Measurements from ENCODE around the gene RAP1GAP2.

RAP1GAP2 gene

DNA sequence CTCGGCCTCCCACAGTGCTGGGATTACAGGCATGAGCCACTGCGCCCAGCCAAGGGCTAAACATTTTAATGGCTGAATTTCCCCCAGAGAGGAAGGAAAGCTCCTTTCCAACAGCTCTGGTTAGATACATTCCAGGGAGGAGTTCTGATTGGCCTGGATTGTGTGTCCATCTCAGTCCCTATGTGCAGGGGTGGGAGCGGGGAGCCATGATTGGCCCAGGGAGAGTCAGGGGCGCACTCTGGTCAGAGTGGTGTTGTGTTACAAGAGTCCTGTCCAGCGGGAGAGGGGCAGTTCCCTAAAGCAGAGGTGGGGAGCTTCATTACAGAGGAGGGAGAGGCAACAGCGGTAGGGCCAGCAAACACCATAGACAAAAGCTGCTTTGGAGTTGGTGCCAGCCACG is 75.0 kb downstream of the RAP1GAP2 start:
- Histone ChIP-seq H3K4ac (ENCODE audit: low read depth, low read length) (peak overlapping the region; percentile 64), H3K23ac (ENCODE audit: low read length) (no peak overlapping the region), H3K27ac (ENCODE audit: low read depth, low read length) (no peak overlapping the region), H2BK5ac (ENCODE audit: low read depth, low read length, poor library complexity) (peak overlapping the region; percentile 47), H3K9ac (ENCODE audit: low read length) (no peak overlapping the region), H3K9me3 (ENCODE audit: insufficient read depth, low read depth, low read length) (no peaks in the 10 kb centered on the region), H3K36me3 (ENCODE audit: control insufficient read depth in 1 of 2, insufficient read depth in 2 of 2, low read length in 2 of 2) (no peaks in the 10 kb centered on the region), H2AFZ (ENCODE audit: insufficient read depth, low read length, poor library complexity) (no peak overlapping the region), H3K18ac (ENCODE audit: low read length) (peak overlapping the region; percentile 64), H3K14ac (ENCODE audit: low read length) (peak overlapping the region; percentile 61), H2AK5ac (ENCODE audit: low read length) (peak overlapping the region; percentile 39), H2BK120ac (ENCODE audit: insufficient read depth, low read length, poor library complexity) (peak overlapping the region; percentile 25), H4K8ac (ENCODE audit: low read depth, low read length) (peak overlapping the region; percentile 43), H3K79me1 (ENCODE audit: low read length) (peaks cover 17% of the 10 kb centered on the region), H3K79me2 (ENCODE audit: control insufficient read depth, insufficient read depth, low read length, poor library complexity) (peaks cover 4% of the 10 kb centered on the region), H3K4me1 (ENCODE audit: control insufficient read depth in 1 of 2, insufficient read depth in 2 of 2, low read length in 2 of 2) (peaks cover 39 to 49% of the 10 kb centered on the region in 2 experiments), H4K91ac (ENCODE audit: low read depth, low read length) (peak overlapping the region; percentile 50), H2BK12ac (ENCODE audit: low read length) (peak overlapping the region; percentile 90), H4K12ac (ENCODE audit: low read depth, low read length) (no peak overlapping the region), H3K4me3 (ENCODE audit: low read depth, low read length) (no peak overlapping the region), H3K27me3 (ENCODE audit: insufficient read depth, low read length) (no peaks in the 10 kb centered on the region), H3K4me2 (ENCODE audit: low read length) (no peak overlapping the region)
- DNase-seq = no peak
- no CpG with 5 or more reads among the region's 7 CpGs for WGBS (ENCODE audit: extremely low coverage, insufficient coverage, insufficient read length)

DNA sequence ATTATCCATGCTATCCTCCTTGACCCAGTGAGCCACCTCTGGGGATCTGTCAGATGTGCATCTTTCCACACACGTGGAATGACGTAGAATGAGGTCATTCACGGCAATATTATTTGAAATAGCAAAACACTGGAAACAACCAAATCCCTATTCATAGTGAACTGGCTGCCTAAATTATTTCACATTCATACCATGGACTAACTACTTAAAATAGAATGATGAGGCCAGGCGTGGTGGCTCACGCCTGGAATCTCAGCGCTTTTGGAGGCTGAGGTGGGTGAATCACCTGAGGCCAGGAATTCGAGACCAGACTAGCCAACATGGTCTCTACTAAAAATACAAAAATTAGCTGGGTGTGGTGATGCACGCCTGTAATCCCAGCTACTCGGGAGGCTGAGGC is 75.5 kb downstream of the RAP1GAP2 start:
- Histone ChIP-seq H2AK5ac (ENCODE audit: low read length) (peak overlapping the region; percentile 39), H2BK12ac (ENCODE audit: low read length) (peak overlapping the region; percentile 90), H3K4me3 (ENCODE audit: low read depth, low read length) (no peak overlapping the region), H3K4ac (ENCODE audit: low read depth, low read length) (no peak overlapping the region), H4K8ac (ENCODE audit: low read depth, low read length) (no peak overlapping the region), H4K12ac (ENCODE audit: low read depth, low read length) (no peak overlapping the region), H3K9me3 (ENCODE audit: insufficient read depth, low read depth, low read length) (no peaks in the 10 kb centered on the region), H3K79me1 (ENCODE audit: low read length) (peaks cover 17% of the 10 kb centered on the region), H4K91ac (ENCODE audit: low read depth, low read length) (peak overlapping the region; percentile 50), H3K79me2 (ENCODE audit: control insufficient read depth, insufficient read depth, low read length, poor library complexity) (peaks cover 4% of the 10 kb centered on the region), H3K27me3 (ENCODE audit: insufficient read depth, low read length) (no peaks in the 10 kb centered on the region), H3K4me1 (ENCODE audit: control insufficient read depth in 1 of 2, insufficient read depth in 2 of 2, low read length in 2 of 2) (peaks cover 43 to 52% of the 10 kb centered on the region in 2 experiments), H3K27ac (ENCODE audit: low read depth, low read length) (no peak overlapping the region), H3K9ac (ENCODE audit: low read length) (no peak overlapping the region), H3K14ac (ENCODE audit: low read length) (peak overlapping the region; percentile 61), H3K23ac (ENCODE audit: low read length) (no peak overlapping the region), H2BK120ac (ENCODE audit: insufficient read depth, low read length, poor library complexity) (peak overlapping the region; percentile 25), H3K18ac (ENCODE audit: low read length) (peak overlapping the region; percentile 64), H3K4me2 (ENCODE audit: low read length) (no peak overlapping the region), H2BK5ac (ENCODE audit: low read depth, low read length, poor library complexity) (no peak overlapping the region), H3K36me3 (ENCODE audit: control insufficient read depth in 1 of 2, insufficient read depth in 2 of 2, low read length in 2 of 2) (no peaks in the 10 kb centered on the region), H2AFZ (ENCODE audit: insufficient read depth, low read length, poor library complexity) (no peak overlapping the region)
- peak; percentile 85 to 89 for DNase-seq
- no CpG with 5 or more reads among the region's 9 CpGs for WGBS (ENCODE audit: extremely low coverage, insufficient coverage, insufficient read length)

DNA sequence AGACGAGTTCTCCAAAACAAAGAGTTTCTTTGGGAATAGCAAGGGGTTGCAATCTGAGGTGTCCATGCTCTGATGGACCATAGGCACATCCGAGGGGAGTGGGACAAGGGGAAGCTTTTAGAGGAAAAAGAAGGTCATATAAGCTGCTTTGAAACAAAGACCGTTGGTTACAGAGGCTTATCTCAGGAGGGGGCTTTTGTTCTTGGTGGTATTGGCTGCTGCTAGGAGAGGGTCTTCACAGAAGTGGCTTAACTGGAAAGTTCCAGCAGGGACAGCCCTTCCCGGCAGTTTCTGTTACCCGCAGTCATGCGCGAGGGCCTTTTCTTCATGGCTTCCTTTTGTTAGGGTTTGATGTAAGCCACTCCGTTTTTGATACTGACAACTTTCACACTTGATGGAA is 76.0 kb downstream of the RAP1GAP2 start:
- H2AK5ac ChIP-seq (ENCODE audit: low read length) = no peak overlapping the region
- no peak for DNase-seq
- H4K12ac ChIP-seq (ENCODE audit: low read depth, low read length) = no peak overlapping the region
- no peak overlapping the region for H3K18ac ChIP-seq (ENCODE audit: low read length)
- H3K79me2 ChIP-seq (ENCODE audit: control insufficient read depth, insufficient read depth, low read length, poor library complexity) = peaks cover 4% of the 10 kb centered on the region
- no peak overlapping the region for H3K23ac ChIP-seq (ENCODE audit: low read length)
- no peaks in the 10 kb centered on the region for H3K36me3 ChIP-seq (ENCODE audit: control insufficient read depth in 1 of 2, insufficient read depth in 2 of 2, low read length in 2 of 2)
- no peak overlapping the region for H3K14ac ChIP-seq (ENCODE audit: low read length)
- no peak overlapping the region for H3K4me2 ChIP-seq (ENCODE audit: low read length)
- no peak overlapping the region for H4K91ac ChIP-seq (ENCODE audit: low read depth, low read length)
- H2BK120ac ChIP-seq (ENCODE audit: insufficient read depth, low read length, poor library complexity) = peak overlapping the region; percentile 34
- H2AFZ ChIP-seq (ENCODE audit: insufficient read depth, low read length, poor library complexity) = no peak overlapping the region
- H2BK5ac ChIP-seq (ENCODE audit: low read depth, low read length, poor library complexity) = no peak overlapping the region
- H3K79me1 ChIP-seq (ENCODE audit: low read length) = peaks cover 20% of the 10 kb centered on the region
- H3K4me1 ChIP-seq (ENCODE audit: control insufficient read depth in 1 of 2, insufficient read depth in 2 of 2, low read length in 2 of 2) = peaks cover 45 to 51% of the 10 kb centered on the region in 2 experiments
- WGBS (ENCODE audit: extremely low coverage, insufficient coverage, insufficient read length) = no CpG with 5 or more reads among the region's 8 CpGs
- no peak overlapping the region for H4K8ac ChIP-seq (ENCODE audit: low read depth, low read length)
- no peaks in the 10 kb centered on the region for H3K27me3 ChIP-seq (ENCODE audit: insufficient read depth, low read length)
- no peaks in the 10 kb centered on the region for H3K9me3 ChIP-seq (ENCODE audit: insufficient read depth, low read depth, low read length)
- H3K27ac ChIP-seq (ENCODE audit: low read depth, low read length) = no peak overlapping the region
- peak overlapping the region; percentile 58 for H2BK12ac ChIP-seq (ENCODE audit: low read length)
- H3K9ac ChIP-seq (ENCODE audit: low read length) = no peak overlapping the region
- no peak overlapping the region for H3K4me3 ChIP-seq (ENCODE audit: low read depth, low read length)
- H3K4ac ChIP-seq (ENCODE audit: low read depth, low read length) = no peak overlapping the region

DNA sequence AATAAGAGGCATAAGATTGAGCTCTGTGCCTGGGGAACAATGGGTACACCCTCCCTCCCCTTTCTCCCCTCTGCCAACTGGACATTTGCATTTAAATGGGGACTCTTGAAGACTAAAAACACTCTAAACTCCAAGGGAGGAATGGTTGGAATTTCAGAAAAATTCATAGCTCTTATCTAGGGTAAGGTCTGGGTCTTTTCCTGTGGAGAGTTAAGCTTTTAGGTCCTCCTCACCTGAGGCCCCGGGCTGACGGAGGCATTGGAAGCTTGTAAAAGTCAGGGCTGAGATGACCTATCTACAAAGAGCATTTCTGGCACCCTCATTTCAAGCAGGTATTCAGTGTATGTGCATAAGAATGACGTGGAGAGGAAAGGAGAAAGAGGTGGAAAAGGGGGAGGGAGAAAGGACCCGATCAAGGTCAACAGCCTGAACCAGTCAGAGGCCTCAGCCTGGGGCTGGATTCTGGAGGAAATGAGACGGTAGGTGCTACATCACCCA is 78.0 kb downstream of the RAP1GAP2 start:
- no CpG with 5 or more reads among the region's 5 CpGs for WGBS (ENCODE audit: extremely low coverage, insufficient coverage, insufficient read length)
- Histone ChIP-seq H3K27ac (ENCODE audit: low read depth, low read length) (peak overlapping the region; percentile 85), H3K18ac (ENCODE audit: low read length) (no peak overlapping the region), H2AK5ac (ENCODE audit: low read length) (no peak overlapping the region), H3K36me3 (ENCODE audit: control insufficient read depth in 1 of 2, insufficient read depth in 2 of 2, low read length in 2 of 2) (no peaks in the 10 kb centered on the region), H4K12ac (ENCODE audit: low read depth, low read length) (peak overlapping the region; percentile 71), H4K91ac (ENCODE audit: low read depth, low read length) (peak overlapping the region; percentile 75), H3K4me3 (ENCODE audit: low read depth, low read length) (no peak overlapping the region), H3K79me1 (ENCODE audit: low read length) (peaks cover 18% of the 10 kb centered on the region), H3K23ac (ENCODE audit: low read length) (no peak overlapping the region), H3K27me3 (ENCODE audit: insufficient read depth, low read length) (no peaks in the 10 kb centered on the region), H4K8ac (ENCODE audit: low read depth, low read length) (peak overlapping the region; percentile 21), H3K79me2 (ENCODE audit: control insufficient read depth, insufficient read depth, low read length, poor library complexity) (peaks cover 4% of the 10 kb centered on the region), H3K4me2 (ENCODE audit: low read length) (peak overlapping the region; percentile 2), H3K9ac (ENCODE audit: low read length) (no peak overlapping the region), H2BK120ac (ENCODE audit: insufficient read depth, low read length, poor library complexity) (peak overlapping the region; percentile 93), H2AFZ (ENCODE audit: insufficient read depth, low read length, poor library complexity) (no peak overlapping the region), H3K14ac (ENCODE audit: low read length) (peak overlapping the region; percentile 80), H2BK12ac (ENCODE audit: low read length) (peak overlapping the region; percentile 90), H2BK5ac (ENCODE audit: low read depth, low read length, poor library complexity) (peak overlapping the region; percentile 94), H3K4ac (ENCODE audit: low read depth, low read length) (peak overlapping the region; percentile 34), H3K9me3 (ENCODE audit: insufficient read depth, low read depth, low read length) (no peaks in the 10 kb centered on the region), H3K4me1 (ENCODE audit: control insufficient read depth in 1 of 2, insufficient read depth in 2 of 2, low read length in 2 of 2) (peaks cover 36 to 41% of the 10 kb centered on the region in 2 experiments)
- peak; percentile 89 to 95 for DNase-seq
